Uterus (tissue), 4 donors: ENCODE results near the gene INSC. TPM values are rescaled to one million over a fixed set of nuclear protein-coding genes. Genes with fewer than 3 reads are reported as not detected.

Experiments used
- DNase-seq, 2 donors: peaks; one replicate each; pipeline ENCODE4 v3.0.0-alpha.2; 2019 to 2020
- H3K27ac ChIP-seq, 2 donors: fragments of 200-600 bp; sonication (generic); 1 replicate in 1 of 2; 2 replicates in 1 of 2; pipeline ENCODE4 v1.5.1; 2016 to 2018
- H3K27me3 ChIP-seq, 2 donors: fragments of 200-600 bp; sonication (generic); one replicate each; pipeline ENCODE4 v1.5.1; 2018 to 2019; ENCODE audit warnings: control low read depth in 1 of 2
- H3K36me3 ChIP-seq, 2 donors: fragments of 200-600 bp; sonication (generic); one replicate each; pipeline ENCODE4 v1.5.1; 2019; ENCODE audit warnings: control low read depth in 1 of 2
- H3K4me1 ChIP-seq, 2 donors: fragments of 200-600 bp; sonication (generic); one replicate each; pipeline ENCODE4 v1.5.1; 2018 to 2019; ENCODE audit warnings: control low read depth in 1 of 2
- H3K4me3 ChIP-seq, 2 donors: fragments of 200-600 bp; sonication (generic); 1 replicate in 1 of 2; 2 replicates in 1 of 2; pipeline ENCODE4 v1.5.1; 2018 to 2019; ENCODE audit warnings: mild to moderate bottlenecking in 1 of 2
- H3K9me3 ChIP-seq, 2 donors: fragments of 200-600 bp; sonication (generic); one replicate each; pipeline ENCODE4 v1.5.1; 2019; ENCODE audit warnings: control low read depth in 1 of 2
- CTCF ChIP-seq, 4 experiments: fragments of 200-600 bp in 2 of 4; fragments of 450-650 bp in 2 of 4; sonication (generic) in 2 of 4; IDR thresholded peaks; one replicate each; pipeline ENCODE4 v1.5.1; 2016 to 2019; ENCODE audit warnings: antibody characterized with exemption in 4 of 4, mild to moderate bottlenecking in 2 of 4, moderate library complexity in 1 of 4
- POLR2A ChIP-seq, 2 donors: fragments of 450-650 bp; IDR thresholded peaks; one replicate each; pipeline ENCODE4 v1.6.1; 2016; ENCODE audit warnings: antibody characterized with exemption in 2 of 2, mild to moderate bottlenecking in 1 of 2, moderate library complexity in 1 of 2
- intact Hi-C: fragments of 100-400 bp; cut with DNase I; formaldehyde crosslinking; loops from one replicate; pipeline ENCODE4 v1.15.1; 2023; ENCODE audit warnings: low total_unique reads
- total RNA-seq, 4 donors: library from RNA; depleted of rRNA in 3 of 4; stranded (reverse); fragments of >200 nt in 3 of 4; gene quantifications; one replicate each; pipeline versions ENCODE4 v1.1.0 to v1.2.4, GENCODE V29; 2014 to 2023
- donor health status: DM: yes; HTN: yes; CAD: no.

Gene INSC
- total RNA-seq, 4 donors from 2014 or later = 0.24 to 2.6 TPM; not detected in 2

- no peaks in the 10 kb centered on the region for H3K4me1 ChIP-seq
- H3K27me3 ChIP-seq = no peaks in the 10 kb centered on the region
- no peak overlapping the region for H3K27ac ChIP-seq
- intact Hi-C loops = no loop called here
- H3K4me3 ChIP-seq = no peak overlapping the region
- H3K36me3 ChIP-seq = no peaks in the 10 kb centered on the region
- no peak for DNase-seq
- no peaks in the 10 kb centered on the region for H3K9me3 ChIP-seq
- TF ChIP-seq POLR2A (IDR thresholded peaks at IDR 0.05) = no peak
- TF ChIP-seq CTCF (IDR thresholded peaks at IDR 0.05) = no peak
These were observed 13.9 kb downstream of the INSC start for GRCh38 chr11:15128621-15129020.

- Histone ChIP-seq H3K4me1 (no peaks in the 10 kb centered on the region), H3K9me3 (no peaks in the 10 kb centered on the region), H3K27me3 (no peaks in the 10 kb centered on the region), H3K4me3 (no peak overlapping the region), H3K27ac (no peak overlapping the region), H3K36me3 (no peaks in the 10 kb centered on the region)
- no peak for DNase-seq
- TF ChIP-seq POLR2A (IDR thresholded peaks at IDR 0.05) = no peak
- TF ChIP-seq CTCF (IDR thresholded peaks at IDR 0.05) = no peak
- intact Hi-C loops = no loop called here
These were observed 21.4 kb downstream of the INSC start for GRCh38 chr11:15136166-15136565.

- no peaks in the 10 kb centered on the region for H3K27me3 ChIP-seq
- no peaks in the 10 kb centered on the region for H3K9me3 ChIP-seq
- H3K4me3 ChIP-seq = no peak overlapping the region
- no peak for DNase-seq
- no peak overlapping the region for H3K27ac ChIP-seq
- TF ChIP-seq CTCF (IDR thresholded peaks at IDR 0.05) (no peak), POLR2A (IDR thresholded peaks at IDR 0.05) (no peak)
- no peaks in the 10 kb centered on the region for H3K4me1 ChIP-seq
- intact Hi-C loops = no loop called here
- no peaks in the 10 kb centered on the region for H3K36me3 ChIP-seq
These were observed 24.5 kb downstream of the INSC start for GRCh38 chr11:15139096-15139770.

GRCh38 chr11:15139958-15140659, 25.4 kb downstream of the INSC start:
- H3K36me3 ChIP-seq = no peaks in the 10 kb centered on the region
- DNase-seq = no peak
- intact Hi-C loops = no loop called here

More at GRCh38 chr11:15139958-15140659, 25.4 kb downstream of the INSC start:
- H3K4me1 ChIP-seq = no peaks in the 10 kb centered on the region
- H3K9me3 ChIP-seq = no peaks in the 10 kb centered on the region
- no peaks in the 10 kb centered on the region for H3K27me3 ChIP-seq
- H3K4me3 ChIP-seq = no peak overlapping the region
- H3K27ac ChIP-seq = no peak overlapping the region
- TF ChIP-seq POLR2A (IDR thresholded peaks at IDR 0.05) = no peak
- TF ChIP-seq CTCF (IDR thresholded peaks at IDR 0.05) = no peak
